ENCODE results near the gene DHRS3.

DNA sequence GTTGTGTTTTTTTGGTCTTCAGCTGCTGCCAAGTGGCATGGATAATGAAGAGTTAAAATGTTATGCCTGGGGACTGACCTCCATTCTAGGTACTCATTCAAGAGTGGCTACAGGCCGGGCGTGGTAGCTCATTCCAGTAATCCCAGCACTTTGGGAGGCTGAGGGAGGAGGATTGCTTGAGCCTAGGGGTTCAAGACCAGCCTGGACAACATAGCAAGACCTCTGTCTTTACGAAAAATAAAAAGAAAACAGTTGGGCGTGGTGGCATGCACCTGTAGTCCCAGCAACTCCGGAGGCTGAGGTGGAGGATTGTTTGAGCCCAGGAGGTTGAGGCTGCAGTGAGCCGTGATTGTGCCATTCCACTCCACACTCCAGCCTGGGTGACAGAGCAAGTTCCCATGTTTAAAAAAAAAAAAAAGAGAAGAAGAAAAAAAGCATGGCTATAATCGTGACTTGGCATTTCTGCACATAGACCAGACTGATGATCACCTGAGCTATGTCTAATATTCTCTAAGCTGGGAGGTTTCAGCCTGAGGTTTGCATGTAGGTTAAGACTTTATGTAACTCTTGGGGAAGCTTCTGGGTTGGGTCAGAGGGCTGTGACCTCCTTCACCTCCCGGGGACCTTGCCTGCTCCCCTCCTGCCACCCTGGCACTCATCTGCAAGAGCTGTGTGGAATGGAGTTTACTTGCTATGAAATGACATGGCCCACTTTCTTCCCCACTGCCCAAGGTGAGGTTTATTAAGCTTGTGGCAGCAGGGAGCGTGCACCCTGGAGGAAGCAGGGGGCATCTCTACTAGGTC, 51.3 kb downstream of the DHRS3 start:
- TF ChIP-seq CTCF (IDR thresholded peaks at IDR 0.05) (no peak), POLR2A (IDR thresholded peaks at IDR 0.05) (no peak)

Measured in gastroesophageal sphincter (tissue), 3 donors.